Upper lobe of left lung (tissue), 6 donors: Measurements from ENCODE around the gene WIPI1. TPM values are rescaled to one million over a fixed set of nuclear protein-coding genes. Genes with fewer than 3 reads are reported as not detected.

ENCODE experiments used
- ATAC-seq, 2 donors: fragments of 200-7000 bp; cut with Tn5 transposase; one replicate each; pipeline ENCODE4 v1.9.1; 2022; ENCODE audit warnings: mild to moderate bottlenecking in 2 of 2, moderate library complexity in 2 of 2; ENCODE audit not compliant: low FRiP score in 2 of 2
- DNase-seq, 2 donors: peaks; one replicate each; pipeline ENCODE4 v3.0.0-alpha.2; 2019 to 2020
- H3K27ac ChIP-seq, 4 donors: fragments of 200-600 bp; sonication (generic); one replicate each; pipeline ENCODE4 v1.5.1; 2016 to 2019
- H3K27me3 ChIP-seq, 4 donors: fragments of 200-600 bp; sonication (generic); one replicate each; pipeline ENCODE4 v1.5.1; 2017 to 2019
- H3K36me3 ChIP-seq, 4 donors: fragments of 200-600 bp; sonication (generic); one replicate each; pipeline ENCODE4 v1.5.1; 2016 to 2019
- H3K4me1 ChIP-seq, 4 donors: fragments of 200-600 bp; sonication (generic); one replicate each; pipeline ENCODE4 v1.5.1; 2018 to 2019
- H3K4me3 ChIP-seq, 4 donors: fragments of 200-600 bp; sonication (generic); one replicate each; pipeline ENCODE4 v1.5.1; 2017 to 2019; ENCODE audit warnings: mild to moderate bottlenecking in 2 of 4, moderate library complexity in 1 of 4
- H3K9me3 ChIP-seq, 4 donors: fragments of 200-600 bp; sonication (generic); one replicate each; pipeline ENCODE4 v1.5.1; 2018 to 2019
- EP300 ChIP-seq, 4 donors: sonication (generic); formaldehyde crosslinking; IDR thresholded peaks; one replicate each; pipeline ENCODE4 v1.5.1; 2017; ENCODE audit warnings: antibody characterized with exemption in 4 of 4, control low read depth in 2 of 4
- POLR2A ChIP-seq, 4 donors: fragments of 450-650 bp; IDR thresholded peaks; one replicate each; pipeline ENCODE4 v1.5.1; 2016 to 2017; ENCODE audit warnings: antibody characterized with exemption in 4 of 4, mild to moderate bottlenecking in 2 of 4
- POLR2AphosphoS5 ChIP-seq, 2 donors: sonication (generic); formaldehyde crosslinking; IDR thresholded peaks; one replicate each; pipeline ENCODE4 v1.5.1; 2017; ENCODE audit warnings: antibody characterized with exemption in 2 of 2
- WGBS, 2 donors: methylation state at CpG; one replicate each; pipeline ENCODE4 v1.1.5; 2017 to 2018; 5-methylcytosine and 5-hydroxymethylcytosine counted together
- total RNA-seq, 6 donors: library from RNA; depleted of rRNA in 4 of 6; stranded (reverse); fragments of >200 nt in 4 of 6; gene quantifications; one replicate each; pipeline versions ENCODE4 v1.1.0 to v1.2.1, GENCODE V29; 2016 to 2021
- TF ChIP-seq, protein P1 (sequence below), 6 experiments: fragments of 450-650 bp in 4 of 6; fragments of 200-600 bp in 2 of 6; sonication (generic) in 2 of 6; IDR thresholded peaks; one replicate each; pipeline ENCODE4 v1.5.1; 2016 to 2019; ENCODE audit warnings: antibody characterized with exemption in 6 of 6
- donor health status: DM: no; HTN: no; CAD: no; lungs with moderate emphysema.
- donor health status: DM: no; HTN: yes; CAD: no; lungs with severe emphysema.

WIPI1 gene
- total RNA-seq, 6 donors from 2014 or later = 34.7 to 151 (median 44.4) TPM

DNA sequence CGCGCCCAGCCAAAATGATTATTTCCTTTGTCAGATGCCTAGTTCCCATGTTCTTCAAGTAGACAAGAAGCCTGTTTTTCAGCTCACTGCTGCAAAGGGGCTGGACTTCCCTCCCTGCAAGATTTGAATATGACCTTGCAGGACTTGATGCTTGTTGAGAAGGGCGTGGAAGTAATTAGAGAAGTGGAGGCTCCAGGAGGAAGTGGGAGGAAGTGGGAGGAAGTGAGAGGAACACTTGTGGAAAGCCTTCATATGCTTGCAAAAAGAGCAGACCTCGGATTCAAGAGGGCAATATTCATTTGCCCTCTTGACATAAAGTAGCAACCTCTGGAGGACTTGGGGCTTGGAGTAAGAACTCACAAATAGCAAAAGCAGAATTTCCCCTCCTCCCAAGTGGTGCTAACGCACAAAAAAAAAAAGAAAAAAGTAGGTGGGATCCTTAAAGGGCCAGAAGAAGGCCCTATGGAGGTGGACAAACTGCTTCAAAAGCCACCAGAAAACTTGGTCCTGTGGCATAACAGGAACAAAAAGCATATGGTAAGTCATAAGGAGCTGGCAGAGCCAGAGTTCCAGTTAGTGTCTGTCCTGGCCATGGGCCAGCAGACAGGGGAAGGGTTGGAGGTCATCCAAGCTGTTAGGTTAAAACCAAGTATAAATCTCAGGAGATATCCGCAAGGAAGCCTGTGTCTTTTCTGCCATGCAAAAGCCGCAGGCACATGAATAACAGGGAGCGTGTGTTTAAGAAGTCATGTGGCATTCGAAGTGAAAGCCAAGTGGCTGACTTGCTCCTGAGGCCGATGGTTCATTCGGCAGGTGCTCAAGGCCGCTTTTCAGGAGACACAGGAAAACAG lies 34.3 kb upstream of the WIPI1 start:
- Histone ChIP-seq H3K36me3 (no peaks in the 10 kb centered on the region), H3K27me3 (no peaks in the 10 kb centered on the region), H3K4me3 (peak overlapping the region in 2 of 4 donors; percentile 0 to 24), H3K4me1 (peaks cover 25 to 39% (median 34%) of the 10 kb centered on the region in 4 donors), H3K9me3 (no peaks in the 10 kb centered on the region), H3K27ac (peak overlapping the region; percentile 61 to 82 (median 76))
- 28 to 42% methylated on average over 12 of the region's 12 CpGs for WGBS, 2 donors
- TF ChIP-seq POLR2A (IDR thresholded peaks at IDR 0.05) (peak in 1 of 4 donors; percentile 37), EP300 (IDR thresholded peaks at IDR 0.05) (peak in 1 of 4 donors; percentile 13), POLR2AphosphoS5 (IDR thresholded peaks at IDR 0.05) (peak; percentile 32 to 44)
- TF ChIP-seq, protein P1, sequence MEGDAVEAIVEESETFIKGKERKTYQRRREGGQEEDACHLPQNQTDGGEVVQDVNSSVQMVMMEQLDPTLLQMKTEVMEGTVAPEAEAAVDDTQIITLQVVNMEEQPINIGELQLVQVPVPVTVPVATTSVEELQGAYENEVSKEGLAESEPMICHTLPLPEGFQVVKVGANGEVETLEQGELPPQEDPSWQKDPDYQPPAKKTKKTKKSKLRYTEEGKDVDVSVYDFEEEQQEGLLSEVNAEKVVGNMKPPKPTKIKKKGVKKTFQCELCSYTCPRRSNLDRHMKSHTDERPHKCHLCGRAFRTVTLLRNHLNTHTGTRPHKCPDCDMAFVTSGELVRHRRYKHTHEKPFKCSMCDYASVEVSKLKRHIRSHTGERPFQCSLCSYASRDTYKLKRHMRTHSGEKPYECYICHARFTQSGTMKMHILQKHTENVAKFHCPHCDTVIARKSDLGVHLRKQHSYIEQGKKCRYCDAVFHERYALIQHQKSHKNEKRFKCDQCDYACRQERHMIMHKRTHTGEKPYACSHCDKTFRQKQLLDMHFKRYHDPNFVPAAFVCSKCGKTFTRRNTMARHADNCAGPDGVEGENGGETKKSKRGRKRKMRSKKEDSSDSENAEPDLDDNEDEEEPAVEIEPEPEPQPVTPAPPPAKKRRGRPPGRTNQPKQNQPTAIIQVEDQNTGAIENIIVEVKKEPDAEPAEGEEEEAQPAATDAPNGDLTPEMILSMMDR (IDR thresholded peaks at IDR 0.05) = no peak
- DNase-seq (peak in 1 of 2 donors; percentile 85), ATAC-seq (peak; percentile 82 to 84)

DNA sequence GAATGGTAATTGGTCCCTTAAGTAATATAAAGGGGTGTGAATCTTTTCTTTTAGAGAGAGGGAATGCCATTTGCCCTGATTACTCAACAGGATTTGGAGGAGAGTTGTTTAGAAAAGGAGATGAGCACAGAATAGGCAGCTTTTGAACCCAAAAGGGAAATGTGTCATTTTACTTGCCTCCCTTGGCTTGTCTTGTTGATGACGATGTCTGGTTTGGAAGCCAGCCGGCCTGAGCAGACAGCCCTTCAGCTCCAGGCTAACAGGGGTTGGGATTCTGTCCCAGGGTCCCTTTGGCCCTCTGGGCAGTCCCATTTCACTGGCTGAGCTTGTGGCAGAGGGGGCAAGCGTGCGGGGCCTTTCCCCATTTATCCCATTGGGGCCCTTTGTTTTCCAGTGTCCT lies 32.6 kb upstream of the WIPI1 start:
- Histone ChIP-seq H3K4me3 (no peak overlapping the region), H3K4me1 (peaks cover 25 to 43% (median 35%) of the 10 kb centered on the region in 4 donors), H3K27me3 (no peaks in the 10 kb centered on the region), H3K9me3 (no peaks in the 10 kb centered on the region), H3K27ac (no peak overlapping the region), H3K36me3 (no peaks in the 10 kb centered on the region)
- ATAC-seq = peak in 1 of 2 donors; percentile 66
- TF ChIP-seq POLR2AphosphoS5 (IDR thresholded peaks at IDR 0.05) (no peak), POLR2A (IDR thresholded peaks at IDR 0.05) (no peak), EP300 (IDR thresholded peaks at IDR 0.05) (no peak)
- TF ChIP-seq, protein P1 (IDR thresholded peaks at IDR 0.05) = no peak
- 62 to 85% methylated on average over 4 of the region's 4 CpGs for WGBS, 2 donors
- DNase-seq = no peak

DNA sequence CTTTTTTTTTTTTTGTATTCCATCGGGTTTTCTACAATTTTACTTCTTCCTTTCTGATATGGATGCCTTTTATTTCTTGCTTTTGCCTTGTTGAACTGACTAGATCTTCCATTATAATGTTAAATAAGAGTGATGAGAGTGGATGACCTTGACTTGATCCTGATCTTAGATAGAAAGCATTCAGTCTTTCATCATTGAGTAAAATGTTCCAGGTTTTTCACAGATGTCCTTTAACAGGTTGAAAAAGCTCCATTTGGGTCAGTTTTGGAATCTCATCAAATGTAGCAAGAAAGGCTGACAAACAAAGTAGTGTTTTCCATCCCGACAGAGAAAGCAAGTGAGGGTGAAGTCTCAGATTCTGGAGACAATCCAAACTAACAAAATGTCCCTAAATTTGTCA lies 27.2 kb upstream of the WIPI1 start:
- Histone ChIP-seq H3K4me1 (peaks cover 0 to 5% (median 0%) of the 10 kb centered on the region in 4 donors), H3K27me3 (no peaks in the 10 kb centered on the region), H3K36me3 (no peaks in the 10 kb centered on the region), H3K27ac (no peak overlapping the region), H3K4me3 (no peak overlapping the region), H3K9me3 (no peaks in the 10 kb centered on the region)
- no peak for ATAC-seq
- DNase-seq = no peak
- TF ChIP-seq POLR2AphosphoS5 (IDR thresholded peaks at IDR 0.05) = no peak
- TF ChIP-seq, protein P1 (IDR thresholded peaks at IDR 0.05) = no peak
- no peak for TF ChIP-seq POLR2A (IDR thresholded peaks at IDR 0.05)
- no peak for TF ChIP-seq EP300 (IDR thresholded peaks at IDR 0.05)
- WGBS, 2 donors = 59 to 62% methylated on average over 2 of the region's 2 CpGs

DNA sequence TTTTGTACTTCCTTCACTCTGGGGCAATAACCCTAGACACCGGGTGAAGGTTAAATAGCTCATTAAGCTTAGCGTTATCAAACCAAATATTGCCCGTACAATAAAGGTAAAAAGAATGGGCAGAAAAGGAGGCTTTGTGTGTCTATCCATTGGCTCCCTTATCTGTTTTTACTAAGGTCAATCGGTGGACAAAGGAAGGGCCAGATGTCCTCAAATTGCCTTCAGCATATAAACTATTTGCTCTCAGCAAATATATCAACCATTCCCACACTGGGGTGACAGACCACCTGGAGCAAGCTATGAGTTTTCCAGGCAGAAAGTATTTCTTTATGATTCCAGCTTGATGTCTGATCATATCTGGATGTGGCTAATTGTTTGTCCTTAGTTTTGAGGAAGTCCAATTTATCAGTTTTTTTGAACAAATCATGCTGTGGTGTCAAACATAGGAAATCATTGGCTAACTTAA lies 25.3 kb upstream of the WIPI1 start:
- Histone ChIP-seq H3K4me3 (no peak overlapping the region), H3K9me3 (no peaks in the 10 kb centered on the region), H3K36me3 (no peaks in the 10 kb centered on the region), H3K27ac (no peak overlapping the region), H3K4me1 (peaks cover 0 to 5% (median 0%) of the 10 kb centered on the region in 4 donors), H3K27me3 (no peaks in the 10 kb centered on the region)
- ATAC-seq (no peak), DNase-seq (no peak)
- no peak for TF ChIP-seq POLR2AphosphoS5 (IDR thresholded peaks at IDR 0.05)
- TF ChIP-seq, protein P1 (IDR thresholded peaks at IDR 0.05) = no peak
- no peak for TF ChIP-seq EP300 (IDR thresholded peaks at IDR 0.05)
- no peak for TF ChIP-seq POLR2A (IDR thresholded peaks at IDR 0.05)
- 57 to 68% methylated on average over 4 of the region's 4 CpGs for WGBS, 2 donors
